Right ventricle myocardium inferior (tissue), 1 donor: ENCODE measurements around the gene NCS1. TPM values are rescaled to one million over a fixed set of nuclear protein-coding genes. Genes with fewer than 3 reads are reported as not detected.
A peak's percentile ranks its signal among the peaks of the same experiment; 100 is the strongest.

ENCODE experiments used
- ATAC-seq: fragments of 200-7000 bp; cut with Tn5 transposase; one replicate; pipeline ENCODE4 v1.9.1; 2020; ENCODE audit warnings: mild to moderate bottlenecking, moderate library complexity
- DNase-seq: peaks from one replicate; pipeline ENCODE4 v3.0.0; 2021; ENCODE audit errors: missing footprints
- intact Hi-C: fragments of 100-400 bp; cut with DNase I; formaldehyde crosslinking; loops from one replicate; pipeline ENCODE4 v1.11.0; 2022
- total RNA-seq: library from RNA; stranded (reverse); fragmentation: NEBNext Ultra II Directional; extraction: Animal tissue kit (Norgen Biotek cat#: 25700); gene quantifications from one replicate; pipeline ENCODE4 v1.2.1, GENCODE V29; 2021
- donor health status: DM: no; HTN: yes; CAD: no; lungs with severe emphysema.

NCS1 gene
- total RNA-seq, 1 donor from 2014 or later, result 5.0 TPM

- ATAC-seq (no peak), DNase-seq (no peak)
- intact Hi-C loops, result loop anchor here (1.0 kb wide), 1 partner anchor 27 kb away; no protein-coding TSS in a partner anchor
These were observed 717 bp upstream of the NCS1 start for GRCh38 chr9:130171226-130172148.

GRCh38 chr9:130172858-130173665 is 858 bp downstream of the NCS1 start:
- ATAC-seq, result no peak
- intact Hi-C loops, result loop anchor here (1.0 kb wide), 1 partner anchor 29 kb away; no protein-coding TSS in a partner anchor
- DNase-seq, result no peak

DNA sequence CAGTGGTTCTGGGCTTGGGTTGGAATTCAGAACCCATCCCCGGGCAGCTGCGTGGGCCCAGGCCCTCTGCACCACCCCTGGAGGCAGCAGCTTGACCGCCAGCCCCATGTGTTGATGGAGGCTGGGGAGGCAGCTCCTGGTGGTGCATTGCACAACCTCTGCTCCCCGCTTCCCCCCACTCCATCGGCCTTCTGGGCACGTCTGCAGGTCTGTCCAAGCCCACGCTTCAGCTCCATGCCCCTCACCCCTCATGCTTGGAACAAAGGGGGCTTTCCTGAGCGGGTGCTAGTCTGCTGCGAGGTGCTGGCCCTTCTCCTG is 1.4 kb downstream of the NCS1 start:
- DNase-seq (no peak), ATAC-seq (no peak)
- intact Hi-C loops, result no loop called here

DNA sequence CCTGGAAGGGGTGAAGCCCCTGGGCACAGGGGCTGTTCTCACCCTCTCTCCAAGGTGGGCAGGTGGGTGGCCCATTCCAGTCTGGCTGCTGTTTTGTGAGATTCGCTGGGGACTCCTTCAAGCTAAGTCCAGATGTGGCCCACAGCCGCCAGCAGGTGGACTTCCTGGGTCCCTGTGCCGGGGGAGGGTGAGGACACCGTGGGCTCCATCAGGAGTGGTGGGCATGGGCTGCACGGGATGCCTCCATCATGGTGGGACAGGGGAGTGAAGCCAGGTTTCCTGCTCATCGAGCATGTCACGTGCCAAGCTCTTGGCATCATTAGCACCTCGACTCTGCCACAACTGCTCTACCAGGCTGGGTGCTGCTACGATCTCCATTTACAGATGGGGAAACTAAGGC is 1.8 kb downstream of the NCS1 start:
- DNase-seq (no peak), ATAC-seq (no peak)
- intact Hi-C loops, result no loop called here

- intact Hi-C loops, result no loop called here
- ATAC-seq (no peak), DNase-seq (no peak)
These were observed 2.7 kb downstream of the NCS1 start for GRCh38 chr9:130174920-130175321.

DNA sequence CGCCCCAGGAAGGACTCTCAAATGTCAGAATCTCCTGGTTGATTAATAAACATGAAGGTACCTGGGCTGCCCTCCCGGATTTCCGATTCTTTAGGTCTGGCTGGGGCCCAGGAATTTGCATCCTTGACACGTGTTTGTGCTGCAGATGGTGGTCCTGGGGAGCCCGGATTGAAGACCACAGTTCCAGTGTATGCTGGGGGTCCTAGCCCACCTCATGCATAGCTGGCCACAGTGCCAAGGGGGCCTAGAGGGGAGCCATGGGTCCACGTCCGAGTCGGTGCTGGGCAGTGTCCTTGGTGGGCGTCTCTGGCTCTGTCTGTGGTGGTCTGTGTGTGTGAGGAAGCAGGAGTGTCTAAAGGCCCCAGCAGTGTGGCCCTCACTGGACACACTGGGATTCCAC is 3.2 kb downstream of the NCS1 start:
- ATAC-seq (no peak), DNase-seq (no peak)
- intact Hi-C loops, result no loop called here

DNA sequence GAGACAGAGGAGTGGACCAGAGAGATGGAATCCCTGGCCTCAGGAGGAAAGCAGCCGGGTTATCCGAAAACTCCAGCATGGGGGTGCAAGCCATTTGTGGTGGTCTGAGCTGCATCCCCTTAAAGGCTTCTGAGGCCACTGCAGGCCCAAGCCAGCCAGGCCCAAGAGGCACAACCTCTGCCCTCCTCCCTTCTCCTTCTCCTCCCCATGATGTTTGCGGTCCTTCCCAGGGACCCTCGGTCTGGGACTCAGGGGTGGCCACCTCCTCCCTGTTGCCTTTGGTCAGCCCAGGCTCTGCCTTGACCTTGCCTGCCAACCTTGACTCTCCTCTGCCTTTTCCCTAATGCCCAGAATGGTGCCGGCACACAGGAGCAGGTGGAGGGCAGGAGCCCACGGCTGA is 4.6 kb downstream of the NCS1 start:
- DNase-seq (no peak), ATAC-seq (no peak)
- intact Hi-C loops, result no loop called here

- ATAC-seq (no peak), DNase-seq (no peak)
- intact Hi-C loops, result no loop called here
These were observed 5.9 kb downstream of the NCS1 start for GRCh38 chr9:130177898-130178805.

GRCh38 chr9:130179331-130179907 is 7.2 kb downstream of the NCS1 start:
- no peak for DNase-seq
- intact Hi-C loops, result no loop called here
- ATAC-seq, result no peak

GRCh38 chr9:130180516-130180915 is 8.3 kb downstream of the NCS1 start:
- DNase-seq (no peak), ATAC-seq (no peak)

DNA sequence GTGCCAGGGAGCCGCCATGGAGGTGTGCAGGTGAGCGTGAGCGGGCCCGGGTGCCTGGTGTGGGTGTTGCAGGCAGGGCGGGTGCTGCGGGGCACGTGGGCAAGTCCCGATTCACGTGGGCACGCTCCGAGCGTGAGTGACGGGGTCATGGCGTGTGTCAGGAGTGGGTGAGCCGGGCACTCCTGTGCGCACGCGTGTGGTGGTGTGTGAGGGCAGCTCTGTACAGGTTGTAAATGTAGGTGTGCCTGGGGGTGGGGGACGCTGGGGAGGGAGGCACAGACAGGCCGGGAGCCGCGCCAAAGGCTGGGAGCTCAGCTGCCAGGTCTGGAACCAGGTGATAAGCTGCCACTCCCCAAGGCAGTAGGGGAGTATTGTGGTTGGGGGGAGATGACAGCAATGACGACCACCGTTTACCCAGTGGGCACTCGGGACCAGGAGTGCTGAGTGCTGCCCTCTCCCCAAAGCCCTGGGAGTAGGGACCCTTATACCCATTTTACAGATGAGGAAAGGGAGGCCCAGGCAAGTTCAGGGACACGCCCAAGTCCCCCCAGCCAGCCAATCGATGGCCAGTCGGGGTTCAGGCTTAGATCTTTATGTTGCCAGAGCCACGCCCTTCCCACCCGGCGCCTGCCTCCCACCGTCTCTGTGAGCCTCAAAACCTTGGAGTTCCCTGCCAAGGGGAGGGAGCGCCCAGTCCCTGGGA is 9.6 kb downstream of the NCS1 start:
- intact Hi-C loops, result no loop called here
- no peak for ATAC-seq
- DNase-seq, result no peak

More at GRCh38 chr9:130180516-130180915, 8.3 kb downstream of the NCS1 start:
- intact Hi-C loops, result no loop called here

DNA sequence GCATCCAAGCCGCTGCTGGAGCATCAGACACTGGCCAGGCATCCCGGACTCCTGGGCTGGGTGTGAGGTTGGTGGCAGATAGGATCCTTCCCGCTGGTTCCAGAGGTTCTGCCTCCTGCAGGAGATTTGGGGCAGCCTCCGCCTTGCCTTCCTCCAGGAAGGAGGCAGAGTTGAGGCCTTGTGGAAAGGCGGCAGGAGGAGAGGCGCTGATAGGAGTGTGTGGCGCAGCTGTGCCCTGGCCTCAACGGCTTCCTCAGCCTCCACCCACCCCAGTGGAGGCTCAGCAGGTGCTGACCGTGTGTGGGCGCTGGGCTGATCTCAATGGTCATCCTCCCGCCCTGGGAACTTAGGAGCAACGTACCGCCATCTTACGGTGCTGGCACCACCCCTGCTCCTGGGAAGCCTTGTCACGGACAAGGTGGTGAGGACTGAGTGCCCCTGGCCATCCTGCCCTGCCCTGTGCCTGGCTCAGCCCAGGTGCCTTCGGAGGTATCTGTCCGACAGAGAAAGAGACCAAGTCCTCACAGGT is 10.2 kb downstream of the NCS1 start:
- intact Hi-C loops, result no loop called here
- no peak for ATAC-seq
- no peak for DNase-seq

DNA sequence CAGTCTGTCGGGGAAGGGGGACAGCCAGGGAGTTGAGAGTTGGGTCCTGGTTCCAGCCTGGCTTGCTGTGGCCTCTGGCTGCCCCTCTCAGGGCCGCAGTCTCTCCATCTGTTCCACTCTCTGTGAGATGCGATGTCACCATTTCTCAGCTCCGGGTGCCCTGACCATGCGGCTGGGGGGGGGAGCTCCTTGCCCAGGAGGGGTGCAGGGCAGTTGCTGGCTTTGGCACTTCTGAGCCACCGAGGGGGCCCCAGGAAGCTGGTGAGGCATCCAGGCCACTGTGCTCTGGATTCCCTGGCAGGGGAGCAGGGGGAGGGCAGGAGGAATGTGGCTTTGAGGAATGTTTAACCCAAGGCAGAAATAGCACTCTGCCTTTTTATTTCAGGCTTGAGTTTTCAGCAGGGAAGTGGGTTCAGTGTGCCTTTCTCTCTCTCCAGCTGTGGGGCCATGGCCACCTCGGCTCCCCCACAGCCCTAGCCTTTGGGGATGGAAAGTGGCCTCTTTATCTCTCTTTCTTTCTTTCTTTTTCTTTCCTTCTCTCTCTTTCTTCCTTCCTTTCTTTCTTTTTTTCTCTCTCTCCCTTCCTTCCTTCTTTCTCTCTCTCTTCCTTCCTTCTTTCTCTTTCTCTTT is 11.0 kb downstream of the NCS1 start:
- no peak for ATAC-seq
- intact Hi-C loops, result no loop called here
- no peak for DNase-seq

DNA sequence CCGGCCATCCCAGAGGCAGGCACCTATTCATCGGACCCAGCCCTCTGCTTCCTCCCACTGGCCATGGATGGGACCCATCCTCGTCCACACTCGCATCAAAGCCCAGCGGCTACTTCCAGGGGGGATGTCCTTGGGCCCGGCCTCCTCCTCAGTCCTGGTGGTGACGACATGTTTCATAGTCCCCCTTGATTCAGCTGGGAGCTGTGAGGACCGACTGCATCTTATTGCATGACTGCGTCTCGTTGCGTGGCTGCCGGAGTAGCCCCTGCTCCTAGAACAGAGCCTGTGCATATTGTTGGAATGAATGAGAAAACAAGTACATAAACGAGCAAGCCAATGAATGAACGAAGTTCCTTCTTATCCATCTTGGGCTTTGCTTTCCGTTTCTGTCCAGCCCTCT is 12.8 kb downstream of the NCS1 start:
- DNase-seq (no peak), ATAC-seq (no peak)
- intact Hi-C loops, result no loop called here

DNA sequence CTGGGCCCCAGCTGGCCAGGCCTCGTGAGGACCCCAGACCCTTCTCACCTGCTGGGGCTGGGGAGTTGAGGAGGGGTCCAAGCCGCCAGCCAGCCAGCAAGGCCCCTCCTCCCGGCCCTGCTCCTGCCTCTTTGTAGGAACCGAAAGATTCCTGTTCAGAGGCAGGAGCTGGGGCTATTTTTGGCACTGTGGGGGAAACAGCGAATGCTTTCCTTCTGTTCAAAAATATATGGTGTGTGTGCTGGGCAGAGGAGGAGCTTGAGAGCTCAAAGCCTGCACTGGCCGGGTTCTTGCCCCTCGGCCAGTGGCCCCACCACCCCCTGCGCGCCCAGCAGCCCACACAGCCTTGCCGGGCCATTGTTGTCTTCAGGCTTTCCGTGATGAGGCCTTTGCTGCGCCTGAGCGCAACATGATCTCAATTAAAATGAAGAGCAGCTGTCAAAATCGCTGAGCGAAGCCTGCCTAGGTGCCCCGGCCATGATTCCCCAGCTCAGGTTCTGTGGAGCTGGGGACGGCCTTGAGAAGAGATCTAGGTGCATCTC is 13.4 kb downstream of the NCS1 start:
- no peak for ATAC-seq
- intact Hi-C loops, result no loop called here
- DNase-seq, result no peak

- DNase-seq (no peak), ATAC-seq (no peak)
- intact Hi-C loops, result no loop called here
These were observed 13.8 kb downstream of the NCS1 start for GRCh38 chr9:130186051-130186450.

GRCh38 chr9:130186839-130187522 is 14.8 kb downstream of the NCS1 start:
- DNase-seq, result no peak
- ATAC-seq, result peak; percentile 37
- intact Hi-C loops, result no loop called here
